D721Med (cell line): Measurements from ENCODE around the gene OR2G2.

Experiments
- DNase-seq: peaks from one replicate; pipeline ENCODE4 v3.0.0; 2011; ENCODE audit warnings: low spot score; ENCODE audit not compliant: insufficient read length
- FAIRE-seq: peaks from 2 replicates; lab custom pipeline; 2011; peaks lifted over from hg19 to GRCh38; lab: Jason Lieb, UNC
- TF ChIP-seq, protein P1 (sequence below): IDR thresholded peaks from 2 replicates; pipeline ENCODE4 v1.5.1; 2012; ENCODE audit warnings: mild to moderate bottlenecking, control low read depth; ENCODE audit not compliant: insufficient read depth; ENCODE audit errors: missing control alignments

Gene OR2G2

DNA sequence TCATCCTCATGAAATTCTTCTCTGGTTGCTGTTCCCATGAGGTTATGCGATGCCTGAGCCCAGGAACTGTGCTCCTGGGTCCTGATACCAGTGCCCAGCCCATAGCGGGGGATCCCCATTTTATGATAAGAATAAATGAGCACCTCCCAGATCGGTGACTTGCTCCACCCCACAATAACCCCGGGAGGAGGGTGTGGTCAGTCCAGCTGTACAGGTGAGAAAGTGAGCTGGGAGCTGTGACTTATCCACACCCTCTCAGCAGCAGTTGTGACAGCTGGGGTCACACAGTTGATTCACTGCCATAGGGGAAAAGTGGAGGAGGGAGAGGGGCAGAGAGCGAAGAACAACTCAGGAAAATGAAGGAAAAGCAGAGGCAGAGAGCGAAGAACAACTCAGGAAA lies 50.6 kb downstream of the OR2G2 start:
- TF ChIP-seq, protein P1, sequence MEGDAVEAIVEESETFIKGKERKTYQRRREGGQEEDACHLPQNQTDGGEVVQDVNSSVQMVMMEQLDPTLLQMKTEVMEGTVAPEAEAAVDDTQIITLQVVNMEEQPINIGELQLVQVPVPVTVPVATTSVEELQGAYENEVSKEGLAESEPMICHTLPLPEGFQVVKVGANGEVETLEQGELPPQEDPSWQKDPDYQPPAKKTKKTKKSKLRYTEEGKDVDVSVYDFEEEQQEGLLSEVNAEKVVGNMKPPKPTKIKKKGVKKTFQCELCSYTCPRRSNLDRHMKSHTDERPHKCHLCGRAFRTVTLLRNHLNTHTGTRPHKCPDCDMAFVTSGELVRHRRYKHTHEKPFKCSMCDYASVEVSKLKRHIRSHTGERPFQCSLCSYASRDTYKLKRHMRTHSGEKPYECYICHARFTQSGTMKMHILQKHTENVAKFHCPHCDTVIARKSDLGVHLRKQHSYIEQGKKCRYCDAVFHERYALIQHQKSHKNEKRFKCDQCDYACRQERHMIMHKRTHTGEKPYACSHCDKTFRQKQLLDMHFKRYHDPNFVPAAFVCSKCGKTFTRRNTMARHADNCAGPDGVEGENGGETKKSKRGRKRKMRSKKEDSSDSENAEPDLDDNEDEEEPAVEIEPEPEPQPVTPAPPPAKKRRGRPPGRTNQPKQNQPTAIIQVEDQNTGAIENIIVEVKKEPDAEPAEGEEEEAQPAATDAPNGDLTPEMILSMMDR, result no peak
- DNase-seq (no peak), FAIRE-seq (no peak)
